HepG2 (cell line): ENCODE results near the gene CSNK1A1. TPM values are rescaled to one million over a fixed set of nuclear protein-coding genes. Genes with fewer than 3 reads are reported as not detected.
A peak's percentile ranks its signal among the peaks of the same experiment; 100 is the strongest.

ENCODE experiments used
- AGO1 ChIP-seq: fragments of 200-400 bp; formaldehyde crosslinking; IDR thresholded peaks from 2 replicates; pipeline ENCODE4 v1.6.1; 2017; ENCODE audit warnings: mild to moderate bottlenecking, low read depth, low read length, moderate library complexity; ENCODE audit not compliant: poor library complexity, severe bottlenecking
- ARID2 ChIP-seq: sonication (generic); formaldehyde crosslinking; IDR thresholded peaks from 2 replicates; pipeline ENCODE4 v1.8.1; 2022; ENCODE audit warnings: mild to moderate bottlenecking, missing genetic modification reagents, borderline replicate concordance
- HNRNPLL ChIP-seq: fragments of 200-400 bp; formaldehyde crosslinking; IDR thresholded peaks from 2 replicates; pipeline ENCODE4 v1.6.1; 2017; ENCODE audit warnings: mild to moderate bottlenecking, low read depth, low read length; ENCODE audit not compliant: poor library complexity, severe bottlenecking
- IRX3 ChIP-seq: sonication (generic); formaldehyde crosslinking; IDR thresholded peaks from 2 replicates; pipeline ENCODE4 v1.8.1; 2023; ENCODE audit warnings: mild to moderate bottlenecking, low read depth, missing genetic modification reagents, borderline replicate concordance
- MLX ChIP-seq: IDR thresholded peaks from 2 replicates; pipeline ENCODE4 v1.6.1; 2016
- MTA1 ChIP-seq: sonication (generic); formaldehyde crosslinking; IDR thresholded peaks from 2 replicates; pipeline ENCODE4 v1.4.0; 2020; ENCODE audit warnings: missing genetic modification reagents, mild to moderate bottlenecking, borderline replicate concordance
- MYNN ChIP-seq: sonication (generic); formaldehyde crosslinking; IDR thresholded peaks from 2 replicates; pipeline ENCODE4 v1.4.0; 2020; ENCODE audit warnings: mild to moderate bottlenecking, low read depth, missing genetic modification reagents
- RBFOX2 ChIP-seq: fragments of 200-400 bp; formaldehyde crosslinking; IDR thresholded peaks from 2 replicates; pipeline ENCODE4 v1.6.1; 2017; ENCODE audit warnings: low read depth, mild to moderate bottlenecking, low read length
- SOX6 ChIP-seq, 2 experiments: fragments of 450-650 bp in 1 of 2; sonication (generic) in 1 of 2; formaldehyde crosslinking in 1 of 2; IDR thresholded peaks; 2 replicates each; pipeline versions ENCODE4 v1.4.0 to v1.6.1; 2017 to 2020; ENCODE audit warnings: antibody characterized with exemption in 1 of 2, mild to moderate bottlenecking in 1 of 2, missing genetic modification reagents in 1 of 2
- TCF12 ChIP-seq, 2 experiments: fragments of 450-650 bp in 1 of 2; sonication (generic) in 1 of 2; formaldehyde crosslinking in 1 of 2; IDR thresholded peaks; 2 replicates each; pipeline versions ENCODE4 v1.6.1 to v1.8.0; 2017 to 2022; ENCODE audit warnings: antibody characterized with exemption in 1 of 2, mild to moderate bottlenecking in 1 of 2, missing genetic modification reagents in 1 of 2, moderate library complexity in 1 of 2
- TOPORS ChIP-seq: sonication (generic); formaldehyde crosslinking; IDR thresholded peaks from 2 replicates; pipeline ENCODE4 v1.8.0; 2023; ENCODE audit warnings: mild to moderate bottlenecking, missing genetic modification reagents
- ZFX ChIP-seq: sonication (generic); formaldehyde crosslinking; IDR thresholded peaks from 2 replicates; pipeline ENCODE4 v1.4.0; 2020; ENCODE audit warnings: mild to moderate bottlenecking, low read depth, missing genetic modification reagents, moderate library complexity
- ZFY ChIP-seq: sonication (generic); formaldehyde crosslinking; IDR thresholded peaks from 2 replicates; pipeline ENCODE4 v1.4.0; 2020; ENCODE audit warnings: missing genetic modification reagents
- ZMYM4 ChIP-seq: sonication (generic); formaldehyde crosslinking; IDR thresholded peaks from 2 replicates; pipeline ENCODE4 v1.8.1; 2023; ENCODE audit warnings: mild to moderate bottlenecking, missing genetic modification reagents
- ZNF441 ChIP-seq: sonication (generic); formaldehyde crosslinking; IDR thresholded peaks from 2 replicates; pipeline ENCODE4 v1.7.0; 2021; ENCODE audit warnings: missing genetic modification reagents, borderline replicate concordance
- ZNF570 ChIP-seq: sonication (generic); formaldehyde crosslinking; IDR thresholded peaks from 2 replicates; pipeline ENCODE4 v1.4.0; 2020; ENCODE audit warnings: mild to moderate bottlenecking, missing genetic modification reagents, borderline replicate concordance
- ZNF772 ChIP-seq: sonication (generic); formaldehyde crosslinking; IDR thresholded peaks from 2 replicates; pipeline ENCODE4 v1.5.0; 2020; ENCODE audit warnings: mild to moderate bottlenecking, missing genetic modification reagents
- ZNF776 ChIP-seq: sonication (generic); formaldehyde crosslinking; IDR thresholded peaks from 2 replicates; pipeline ENCODE4 v1.4.0; 2020; ENCODE audit warnings: mild to moderate bottlenecking, missing genetic modification reagents
- ZSCAN29 ChIP-seq: sonication (generic); formaldehyde crosslinking; conservative IDR thresholded peaks from 2 replicates; pipeline ENCODE4 v1.4.0; 2020; ENCODE audit warnings: mild to moderate bottlenecking, missing genetic modification reagents
- polyA plus RNA-seq, 8 experiments: library from polyadenylated mRNA; depleted of rRNA in 3 of 8; stranded (reverse) in 7 of 8; unstranded in 1 of 8; fragments of >200 nt; fragmentation: Illumina TruSeq in 4 of 8; extraction: Trizol in 4 of 8; gene quantifications; 2 replicates each; pipeline versions ENCODE4 v1.2.1 to v1.2.3, GENCODE V29; 2011 to 2016; ENCODE audit warnings: low read depth in 4 of 8, missing spikeins in 1 of 8, mixed read lengths in 1 of 8; ENCODE audit not compliant: insufficient read depth in 1 of 8
- total RNA-seq, 5 experiments: library from RNA; depleted of rRNA; stranded (reverse); fragments of >200 nt; fragmentation: Illumina TruSeq; extraction: Trizol; gene quantifications; 2 replicates each; pipeline ENCODE4 v1.2.3, GENCODE V29; 2016; ENCODE audit warnings: low read depth in 1 of 5
- TF ChIP-seq, protein P1 (sequence below): sonication (generic); formaldehyde crosslinking; IDR thresholded peaks from 2 replicates; pipeline ENCODE4 v1.5.1; 2020; ENCODE audit warnings: mild to moderate bottlenecking, missing genetic modification reagents, moderate library complexity
- TF ChIP-seq, protein P2 (sequence below): sonication (generic); formaldehyde crosslinking; IDR thresholded peaks from 2 replicates; pipeline ENCODE4 v1.8.1; 2022; ENCODE audit warnings: mild to moderate bottlenecking, missing genetic modification reagents

The CSNK1A1 gene
- total and polyA plus RNA-seq, 2 of the 13 experiments (the other 11 are each of a cell fraction or from before 2014, with no cell fraction given), result 89.0 to 149 TPM

GRCh38 chr5:149581192-149581861 is 30.1 kb upstream of the CSNK1A1 start, which contains the start of gene ARHGEF37 (continued):
- no peak for TF ChIP-seq ZNF570 (CRISPR knock-in tag)
- TF ChIP-seq MLX (CRISPR knock-in tag), result no peak
- TF ChIP-seq MTA1 (CRISPR knock-in tag), result peak; percentile 33; the same call in 1 of the 2 replicates
- TF ChIP-seq TOPORS, result 0 out of 2 replicates have a peak, but pooled peaks have one; percentile 46
- peak; percentile 20; the same call in 1 of the 2 replicates for TF ChIP-seq ZNF776
- no peak for TF ChIP-seq MYNN (CRISPR knock-in tag)
- peak; percentile 52 for TF ChIP-seq AGO1
- TF ChIP-seq ZNF441 (CRISPR knock-in tag), result peak; percentile 88
- peak; percentile 42; the same call in 1 of the 2 replicates for TF ChIP-seq ZMYM4 (CRISPR knock-in tag)
- TF ChIP-seq TCF12 (IDR thresholded peaks at IDR 0.05), result no peak
- TF ChIP-seq TCF12 (CRISPR knock-in tag; IDR thresholded peaks at IDR 0.05), result 0 out of 2 replicates have a peak, but pooled peaks have one; percentile 42
- 0 out of 2 replicates have a peak, but pooled peaks have one; percentile 20 for TF ChIP-seq ZNF772 (CRISPR knock-in tag)
- TF ChIP-seq ZFX (CRISPR knock-in tag), result peak; percentile 35
- TF ChIP-seq, protein P1, sequence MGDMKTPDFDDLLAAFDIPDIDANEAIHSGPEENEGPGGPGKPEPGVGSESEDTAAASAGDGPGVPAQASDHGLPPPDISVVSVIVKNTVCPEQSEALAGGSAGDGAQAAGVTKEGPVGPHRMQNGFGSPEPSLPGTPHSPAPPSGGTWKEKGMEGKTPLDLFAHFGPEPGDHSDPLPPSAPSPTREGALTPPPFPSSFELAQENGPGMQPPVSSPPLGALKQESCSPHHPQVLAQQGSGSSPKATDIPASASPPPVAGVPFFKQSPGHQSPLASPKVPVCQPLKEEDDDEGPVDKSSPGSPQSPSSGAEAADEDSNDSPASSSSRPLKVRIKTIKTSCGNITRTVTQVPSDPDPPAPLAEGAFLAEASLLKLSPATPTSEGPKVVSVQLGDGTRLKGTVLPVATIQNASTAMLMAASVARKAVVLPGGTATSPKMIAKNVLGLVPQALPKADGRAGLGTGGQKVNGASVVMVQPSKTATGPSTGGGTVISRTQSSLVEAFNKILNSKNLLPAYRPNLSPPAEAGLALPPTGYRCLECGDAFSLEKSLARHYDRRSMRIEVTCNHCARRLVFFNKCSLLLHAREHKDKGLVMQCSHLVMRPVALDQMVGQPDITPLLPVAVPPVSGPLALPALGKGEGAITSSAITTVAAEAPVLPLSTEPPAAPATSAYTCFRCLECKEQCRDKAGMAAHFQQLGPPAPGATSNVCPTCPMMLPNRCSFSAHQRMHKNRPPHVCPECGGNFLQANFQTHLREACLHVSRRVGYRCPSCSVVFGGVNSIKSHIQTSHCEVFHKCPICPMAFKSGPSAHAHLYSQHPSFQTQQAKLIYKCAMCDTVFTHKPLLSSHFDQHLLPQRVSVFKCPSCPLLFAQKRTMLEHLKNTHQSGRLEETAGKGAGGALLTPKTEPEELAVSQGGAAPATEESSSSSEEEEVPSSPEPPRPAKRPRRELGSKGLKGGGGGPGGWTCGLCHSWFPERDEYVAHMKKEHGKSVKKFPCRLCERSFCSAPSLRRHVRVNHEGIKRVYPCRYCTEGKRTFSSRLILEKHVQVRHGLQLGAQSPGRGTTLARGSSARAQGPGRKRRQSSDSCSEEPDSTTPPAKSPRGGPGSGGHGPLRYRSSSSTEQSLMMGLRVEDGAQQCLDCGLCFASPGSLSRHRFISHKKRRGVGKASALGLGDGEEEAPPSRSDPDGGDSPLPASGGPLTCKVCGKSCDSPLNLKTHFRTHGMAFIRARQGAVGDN (CRISPR knock-in tag), result peak; percentile 67
- TF ChIP-seq RBFOX2, result 0 out of 2 replicates have a peak, but pooled peaks have one; percentile 22
- 0 out of 2 replicates have a peak, but pooled peaks have one; percentile 27 for TF ChIP-seq IRX3 (CRISPR knock-in tag)
- TF ChIP-seq ZSCAN29, result peak; percentile 89
- TF ChIP-seq HNRNPLL, result peak; percentile 64
- TF ChIP-seq ARID2 (CRISPR knock-in tag), result 0 out of 2 replicates have a peak, but pooled peaks have one; percentile 45
- TF ChIP-seq SOX6 (IDR thresholded peaks at IDR 0.05), result no peak
- peak; percentile 35 for TF ChIP-seq SOX6 (CRISPR knock-in tag; IDR thresholded peaks at IDR 0.05)
- TF ChIP-seq ZFY (CRISPR knock-in tag), result peak; percentile 30; the same call in 1 of the 2 replicates
- TF ChIP-seq, protein P2, sequence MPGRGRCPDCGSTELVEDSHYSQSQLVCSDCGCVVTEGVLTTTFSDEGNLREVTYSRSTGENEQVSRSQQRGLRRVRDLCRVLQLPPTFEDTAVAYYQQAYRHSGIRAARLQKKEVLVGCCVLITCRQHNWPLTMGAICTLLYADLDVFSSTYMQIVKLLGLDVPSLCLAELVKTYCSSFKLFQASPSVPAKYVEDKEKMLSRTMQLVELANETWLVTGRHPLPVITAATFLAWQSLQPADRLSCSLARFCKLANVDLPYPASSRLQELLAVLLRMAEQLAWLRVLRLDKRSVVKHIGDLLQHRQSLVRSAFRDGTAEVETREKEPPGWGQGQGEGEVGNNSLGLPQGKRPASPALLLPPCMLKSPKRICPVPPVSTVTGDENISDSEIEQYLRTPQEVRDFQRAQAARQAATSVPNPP (CRISPR knock-in tag), result 0 out of 2 replicates have a peak, but pooled peaks have one; percentile 39
